ENCODE results near the gene TNIP2.

Gene TNIP2

DNA sequence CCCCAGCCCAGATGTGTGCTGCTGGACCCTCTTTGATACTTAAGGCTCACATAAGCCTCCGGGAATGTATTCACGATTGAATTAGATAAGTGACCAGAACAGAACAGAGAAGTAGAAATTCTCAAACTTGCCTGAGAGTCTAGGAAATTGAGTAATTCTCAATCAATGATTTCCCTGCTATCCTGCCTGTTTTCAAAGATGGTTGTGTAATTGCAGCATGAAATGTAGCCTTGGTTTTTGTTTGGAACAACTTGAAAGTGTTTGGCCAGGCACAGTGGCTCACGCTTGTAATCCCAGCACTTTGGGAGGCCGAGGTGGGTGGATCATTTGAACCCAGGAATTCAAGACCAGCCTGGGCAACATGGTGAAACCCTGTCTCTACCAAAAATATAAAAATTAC, 41.2 kb downstream of the TNIP2 start:
- DNase-seq, result no peak

DNA sequence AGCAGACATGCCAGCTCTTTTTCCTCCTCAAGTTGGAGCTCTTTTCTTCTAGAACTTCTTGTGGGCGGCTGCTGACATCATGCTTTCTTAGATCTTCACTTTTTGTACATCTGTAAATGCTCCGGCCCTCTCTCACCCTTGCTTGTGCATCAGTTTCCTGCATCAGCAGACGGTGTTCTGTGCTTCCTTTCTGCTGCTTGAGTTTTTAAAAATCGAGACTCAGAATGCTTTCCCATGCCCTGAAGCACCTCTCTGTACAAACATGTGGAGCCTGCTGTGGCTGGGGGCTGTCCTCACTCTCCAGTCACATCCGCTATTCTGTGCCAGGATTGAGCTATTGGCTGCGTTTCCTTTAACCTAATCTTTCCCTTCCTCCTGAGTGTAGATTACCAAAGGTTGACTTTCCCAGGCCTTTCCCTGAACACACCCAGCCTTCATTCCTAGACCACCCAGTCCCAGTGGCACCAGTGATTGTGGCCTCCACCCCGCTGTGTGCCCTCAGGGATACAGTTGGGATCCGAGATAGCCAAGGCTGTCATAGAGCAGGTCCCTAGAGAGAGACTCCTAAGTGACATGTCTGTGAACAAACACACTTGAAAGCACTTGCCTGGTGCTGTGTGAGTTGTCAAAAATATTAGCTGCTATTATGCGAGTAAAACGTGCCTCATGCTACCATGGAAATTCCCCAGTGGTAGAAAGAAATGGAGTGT, 41.9 kb downstream of the TNIP2 start:
- no peak for DNase-seq

DNA sequence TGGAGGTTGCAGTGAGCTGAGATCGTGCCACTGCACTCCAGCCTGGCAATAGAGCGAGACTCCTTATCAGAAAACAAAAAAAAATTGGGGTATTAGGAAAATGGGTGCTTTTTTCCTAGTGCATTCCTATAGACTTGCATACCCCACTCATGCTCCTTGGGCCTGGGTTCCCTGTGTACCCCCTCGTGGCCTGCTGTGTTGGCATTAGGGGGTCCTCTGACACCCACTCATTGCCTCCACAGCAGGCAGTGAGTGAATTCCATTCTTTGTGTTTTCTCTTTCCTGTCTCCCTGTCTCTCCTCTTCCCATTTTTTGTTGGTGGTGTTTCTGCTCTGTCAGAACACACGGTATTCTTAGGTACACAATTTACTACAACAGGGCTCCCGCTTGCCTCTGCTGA, 42.8 kb downstream of the TNIP2 start:
- no peak for DNase-seq

- DNase-seq, result no peak
Observed at GRCh38 chr4:2712261-2712842, 43.8 kb downstream of the TNIP2 start.

DNA sequence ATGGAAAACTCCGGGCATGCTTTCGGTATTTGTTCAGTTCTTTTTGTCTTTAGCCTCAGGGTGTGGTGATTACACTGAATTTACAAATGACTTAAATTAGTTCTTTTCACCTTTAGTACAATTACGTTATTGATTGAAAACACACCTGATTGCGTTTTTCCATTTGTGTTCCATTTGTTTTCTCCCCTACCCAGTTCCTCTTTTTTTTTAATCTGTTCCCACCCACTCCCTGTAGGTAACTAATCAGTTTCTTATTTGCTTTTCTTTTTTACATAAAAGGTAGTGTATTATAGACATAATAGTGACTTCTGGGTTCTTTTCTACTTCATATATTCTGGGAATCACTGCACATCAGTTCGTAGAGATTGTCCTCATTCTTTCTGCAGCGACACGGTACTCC, 53.4 kb downstream of the TNIP2 start:
- DNase-seq, result no peak

DNA sequence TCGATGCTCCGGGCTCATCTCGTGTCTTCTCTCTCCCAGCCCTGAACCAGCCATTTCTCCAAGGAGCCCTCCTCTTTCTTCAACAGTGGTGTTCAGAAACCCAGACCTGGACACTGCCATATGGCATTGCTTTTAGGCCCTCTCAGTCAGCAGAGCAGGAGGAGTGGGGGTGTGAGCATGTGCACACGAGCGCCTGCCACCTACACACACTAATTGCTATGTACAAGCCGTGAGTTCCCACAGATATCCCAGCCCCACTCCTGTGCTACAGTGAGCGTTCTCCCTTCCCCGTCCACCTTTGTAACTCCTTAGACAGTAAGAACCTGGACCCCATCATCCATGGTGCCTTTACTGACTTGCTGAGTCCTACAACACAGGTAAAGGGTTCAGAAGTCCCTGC, 53.8 kb downstream of the TNIP2 start:
- DNase-seq, result no peak

- DNase-seq, result no peak
Observed at GRCh38 chr4:2700031-2700430, 56.1 kb downstream of the TNIP2 start.

DNA sequence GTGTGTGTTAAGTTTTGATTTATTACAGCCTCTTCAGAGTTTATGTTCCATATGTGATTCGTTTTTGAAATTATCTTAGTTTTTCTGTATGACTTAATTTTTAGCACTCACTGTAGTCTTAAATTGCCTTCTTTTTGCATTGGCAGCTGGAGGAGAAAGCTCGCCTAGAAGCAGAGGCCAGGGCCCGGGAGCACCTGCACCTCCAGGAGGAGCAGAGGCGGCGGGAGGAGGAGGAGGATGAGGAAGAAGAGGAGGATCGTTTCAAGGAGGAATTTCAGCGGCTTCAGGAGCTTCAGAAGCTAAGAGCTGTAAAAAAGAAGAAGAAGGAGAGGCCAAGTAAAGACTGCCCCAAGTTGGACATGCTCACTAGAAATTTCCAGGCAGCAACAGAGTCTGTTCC, 56.6 kb downstream of the TNIP2 start:
- no peak for DNase-seq

DNA sequence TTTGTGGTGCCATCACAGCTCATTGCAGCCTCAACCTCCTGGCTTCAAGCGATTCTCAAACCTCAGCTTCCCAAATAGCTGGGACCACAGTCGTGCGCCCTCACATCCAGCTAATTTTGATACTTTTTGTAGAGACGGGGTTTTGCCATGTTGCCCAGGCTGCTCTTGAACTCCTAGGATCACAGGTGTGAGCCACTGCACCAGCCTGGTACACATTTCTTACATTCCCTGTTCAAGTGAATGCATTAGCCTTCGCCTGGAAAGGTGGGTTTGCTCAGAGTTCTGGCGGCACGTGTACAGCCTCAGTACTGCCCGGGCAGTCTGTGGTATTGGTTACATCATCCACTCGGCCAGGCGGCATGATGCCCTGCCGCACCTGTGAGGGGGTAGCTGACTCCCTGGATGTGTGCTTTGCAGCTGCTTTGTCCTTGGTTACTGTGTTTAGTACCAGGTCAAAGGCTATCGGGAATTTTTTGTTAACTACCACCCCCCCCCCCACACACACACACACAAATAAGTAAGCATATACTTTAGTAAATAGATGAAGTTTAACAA, 57.1 kb downstream of the TNIP2 start:
- no peak for DNase-seq

- DNase-seq, result no peak
Observed at GRCh38 chr4:2698504-2698903, 57.6 kb downstream of the TNIP2 start.

- no peak for DNase-seq
Observed at GRCh38 chr4:2697995-2698414, 58.1 kb downstream of the TNIP2 start.

DNA sequence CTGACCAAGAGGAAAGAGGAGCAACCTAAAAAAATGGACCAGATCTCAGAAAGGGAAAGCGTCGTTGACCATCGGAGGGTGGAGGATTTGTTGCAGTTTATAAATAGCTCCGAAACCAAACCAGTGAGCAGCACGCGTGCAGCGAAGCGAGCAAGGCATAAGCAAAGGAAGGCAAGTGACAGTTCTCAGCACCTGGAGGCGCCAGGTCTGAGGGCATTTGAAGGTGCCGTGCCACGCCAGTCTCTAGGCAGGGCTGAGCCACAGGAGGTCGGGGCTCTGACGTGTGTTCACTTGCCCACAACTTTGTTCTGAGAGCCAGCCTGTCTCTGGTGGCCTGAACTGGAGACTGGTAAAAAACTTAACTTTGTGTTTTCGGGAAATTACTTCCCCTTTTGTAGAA, 59.7 kb downstream of the TNIP2 start:
- no peak for DNase-seq

GRCh38 chr4:2695346-2696060, 60.6 kb downstream of the TNIP2 start:
- no peak for DNase-seq

GRCh38 chr4:2694691-2695090, 61.4 kb downstream of the TNIP2 start:
- DNase-seq, result no peak

- DNase-seq, result no peak
Observed at GRCh38 chr4:2691952-2692435, 64.1 kb downstream of the TNIP2 start.

Data from NCI-H2171 treated with DMSO at 0.1 percent for 48 hours (cell line).